GM19438 (cell line): ENCODE measurements around the gene KRTAP4-1.
"Not testable (repeated sequence)": the region's sequence is repeated elsewhere in the genome, so short reads cannot be mapped to it uniquely, and the experiment has no call there.

Experiments
- ATAC-seq: cut with Tn5 transposase; IDR thresholded peaks from one replicate; pipeline ENCODE4 v1.9.1; 2021; ENCODE audit warnings: low read depth; ENCODE audit not compliant: unreplicated experiment

Gene KRTAP4-1

DNA sequence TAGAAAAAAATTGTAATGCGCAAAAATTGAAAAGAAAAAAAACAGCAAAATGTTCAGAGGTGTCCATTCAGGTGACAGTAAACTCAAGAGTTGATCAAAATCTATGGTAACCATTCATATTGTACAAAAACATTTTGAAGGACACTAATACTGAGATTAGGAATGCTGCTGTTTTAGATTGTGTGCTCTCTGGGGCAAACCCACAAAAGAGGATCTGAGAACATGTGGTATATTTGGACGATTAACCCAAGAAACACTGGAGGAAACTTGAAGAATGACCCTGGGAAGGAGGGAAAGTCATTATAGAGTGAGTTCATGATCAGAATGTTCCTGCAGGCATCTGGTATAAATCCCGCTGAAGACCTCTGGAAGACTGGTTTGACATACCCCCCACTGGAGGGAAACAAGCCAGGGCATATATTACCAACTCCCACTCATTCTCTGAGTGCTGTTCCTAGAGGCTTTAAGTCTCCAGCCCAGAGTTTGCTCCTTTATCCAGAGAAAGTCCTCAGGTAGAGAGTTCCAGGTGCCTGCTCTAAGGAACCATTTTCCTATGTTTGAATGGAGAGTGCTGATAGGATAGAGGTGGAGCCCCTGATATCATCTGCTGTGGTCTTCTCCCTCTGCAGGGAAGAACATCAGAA, 7.8 kb downstream of the KRTAP4-1 start:
- no peak for ATAC-seq

DNA sequence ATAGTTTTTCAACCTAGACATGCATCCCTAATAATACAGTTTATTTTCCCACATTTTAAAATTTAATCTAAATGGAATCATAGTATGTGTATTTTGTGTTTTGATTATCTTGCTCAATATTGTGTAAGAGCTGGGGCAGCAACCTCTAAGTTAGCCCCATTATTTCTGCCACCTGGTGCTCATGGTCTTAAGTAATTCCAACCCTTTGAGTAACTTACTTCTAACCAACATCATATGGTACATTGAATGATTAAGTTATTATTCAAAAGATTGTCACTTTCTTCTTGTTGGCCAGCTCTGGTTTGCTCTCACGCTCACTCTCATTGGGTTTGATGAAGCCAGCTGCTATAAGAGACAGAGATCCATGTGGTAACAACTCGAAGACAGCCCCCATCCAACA, 12.8 kb downstream of the KRTAP4-1 start:
- ATAC-seq, result no peak

- no peak for ATAC-seq
Observed at GRCh38 chr17:41168121-41168520, 16.6 kb downstream of the KRTAP4-1 start, which contains the start of gene KRTAP4-3. Gene KRTAP4-3 (minus strand): TSS chr17:41168221. CDS start chr17:41168172, 49 bp downstream.

DNA sequence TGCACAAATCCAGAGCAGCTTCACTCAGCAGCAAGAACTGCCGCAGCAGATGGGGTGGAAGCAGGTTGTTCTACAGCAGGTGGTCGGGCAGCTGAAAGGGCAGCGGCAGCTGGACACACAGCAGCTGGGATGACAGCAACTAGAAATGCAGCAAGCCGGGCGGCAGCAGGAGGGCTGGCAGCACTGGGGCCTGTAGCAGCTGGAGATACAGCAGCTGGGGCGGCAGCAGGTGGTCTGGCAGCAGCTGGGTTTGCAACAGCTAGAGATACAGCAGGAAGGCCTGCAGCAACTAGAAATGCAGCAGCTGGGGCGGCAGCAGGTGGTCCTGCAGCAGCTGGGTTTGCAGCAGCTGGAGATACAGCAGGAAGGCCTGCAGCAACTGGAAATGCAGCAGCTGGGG, 17.1 kb downstream of the KRTAP4-1 start:
- ATAC-seq, result no peak

- no peak for ATAC-seq
Observed at GRCh38 chr17:41163828-41164227, 20.9 kb downstream of the KRTAP4-1 start.

- no peak for ATAC-seq
Observed at GRCh38 chr17:41160648-41161047, 24.1 kb downstream of the KRTAP4-1 start, which contains the start of gene KRTAP4-4. Gene KRTAP4-4 (minus strand): TSS chr17:41160748. CDS start chr17:41160691, 57 bp downstream.

DNA sequence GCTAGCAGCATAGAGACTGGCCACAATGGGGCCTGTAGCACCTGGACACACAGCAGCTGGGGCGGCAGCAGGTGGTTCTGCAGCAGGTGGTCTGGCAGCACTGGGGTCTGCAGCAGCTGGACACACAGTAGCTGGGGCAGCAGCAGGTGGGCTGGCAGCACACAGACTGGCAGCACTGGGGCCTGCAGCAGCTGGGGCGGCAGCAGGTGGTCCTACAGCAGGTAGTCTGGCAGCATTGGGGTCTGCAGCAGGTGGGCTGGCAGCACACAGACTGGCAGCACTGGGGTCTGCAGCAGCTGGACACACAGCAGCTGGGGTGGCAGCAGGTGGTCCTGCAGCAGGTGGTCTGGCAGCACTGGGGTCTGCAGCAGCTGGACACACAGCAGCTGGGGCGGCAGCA, 24.5 kb downstream of the KRTAP4-1 start:
- ATAC-seq, result not testable (repeated sequence)

DNA sequence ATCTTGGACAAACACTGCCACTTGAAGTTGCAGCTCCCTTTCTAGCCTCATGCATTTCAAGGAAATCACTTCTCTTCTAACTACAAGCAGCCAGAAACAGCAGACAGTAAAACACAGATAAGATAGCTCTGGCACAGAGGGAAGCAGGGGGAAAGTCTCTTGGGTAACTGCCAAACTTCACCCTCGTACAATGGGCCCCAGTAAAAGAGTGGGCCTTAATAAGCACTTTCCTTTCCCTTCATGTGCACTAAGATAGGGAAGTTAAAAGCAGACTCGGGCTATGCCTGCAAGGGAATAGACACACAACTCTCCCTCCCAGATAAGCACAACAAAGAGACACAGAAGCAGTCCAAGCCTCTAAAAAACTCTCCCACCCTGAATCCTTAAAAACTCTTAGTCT, 30.9 kb downstream of the KRTAP4-1 start:
- ATAC-seq, result no peak

DNA sequence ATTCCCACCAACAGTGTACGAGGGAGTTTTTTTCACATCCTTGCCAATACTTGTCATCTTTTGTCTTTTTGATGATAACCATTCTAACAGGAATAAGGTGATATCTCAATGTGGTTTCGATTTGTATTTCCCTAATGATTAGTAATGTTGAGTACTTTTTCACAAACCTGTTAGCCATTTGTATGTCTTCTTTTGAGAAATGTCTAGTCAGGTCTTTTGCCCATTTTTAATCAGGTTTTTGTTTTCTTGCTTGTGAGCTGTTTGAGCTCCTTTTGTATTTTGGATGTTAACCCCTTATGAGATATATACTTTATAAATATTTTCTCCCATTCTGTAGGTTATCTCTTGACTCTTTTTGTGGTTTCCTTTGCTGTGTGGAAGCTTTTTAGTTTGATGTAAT, 33.2 kb downstream of the KRTAP4-1 start:
- ATAC-seq, result no peak

GRCh38 chr17:41150026-41150425, 34.7 kb downstream of the KRTAP4-1 start:
- ATAC-seq, result no peak

- ATAC-seq, result no peak
Observed at GRCh38 chr17:41149652-41149985, 35.1 kb downstream of the KRTAP4-1 start, which contains the start of gene KRTAP4-5. Gene KRTAP4-5 (minus strand): TSS chr17:41149825. CDS start chr17:41149767, 58 bp downstream.

- not testable (repeated sequence) for ATAC-seq
Observed at GRCh38 chr17:41148971-41149651, 35.6 kb downstream of the KRTAP4-1 start.

- ATAC-seq, result no peak
Observed at GRCh38 chr17:41147531-41148204, 37.0 kb downstream of the KRTAP4-1 start.

DNA sequence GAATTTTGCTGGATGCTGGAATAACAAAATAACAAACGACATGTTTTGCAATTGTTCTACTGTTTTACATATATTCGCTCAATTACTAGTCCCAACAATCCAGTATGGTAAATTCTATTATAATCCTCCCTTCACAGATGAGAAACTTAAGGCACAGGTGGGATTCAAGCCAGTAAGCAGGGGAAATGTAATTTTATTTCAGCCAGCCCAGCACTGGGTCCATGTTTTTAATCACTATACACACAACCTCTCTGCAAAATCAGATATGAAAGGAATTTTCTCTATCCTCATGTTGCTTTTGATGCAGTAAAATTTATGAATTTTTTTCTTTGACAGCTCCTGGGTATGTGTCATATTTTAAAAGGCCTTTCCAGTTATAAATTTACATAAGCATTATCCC, 39.5 kb downstream of the KRTAP4-1 start:
- no peak for ATAC-seq

DNA sequence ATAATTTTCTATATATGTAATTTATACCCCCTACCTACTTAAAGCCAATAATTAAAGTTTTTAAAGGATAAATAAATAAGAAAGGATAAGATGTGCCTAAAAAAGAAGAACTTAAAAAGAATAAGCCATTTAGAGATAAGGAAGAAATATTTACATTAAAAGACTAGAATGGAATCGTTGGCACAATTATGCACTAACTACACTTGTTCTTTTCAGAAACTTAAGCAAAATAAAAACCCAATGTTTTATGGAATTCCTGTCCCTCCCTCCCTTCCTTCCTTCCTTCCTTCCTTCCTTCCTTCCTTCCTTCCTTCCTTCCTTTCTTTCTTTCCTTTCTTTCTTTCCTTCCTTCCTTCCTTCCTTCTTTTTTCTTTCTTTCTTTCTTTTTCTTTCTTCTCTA, 39.9 kb downstream of the KRTAP4-1 start:
- no peak for ATAC-seq

- no peak for ATAC-seq
Observed at GRCh38 chr17:41141361-41141760, 43.4 kb downstream of the KRTAP4-1 start.

DNA sequence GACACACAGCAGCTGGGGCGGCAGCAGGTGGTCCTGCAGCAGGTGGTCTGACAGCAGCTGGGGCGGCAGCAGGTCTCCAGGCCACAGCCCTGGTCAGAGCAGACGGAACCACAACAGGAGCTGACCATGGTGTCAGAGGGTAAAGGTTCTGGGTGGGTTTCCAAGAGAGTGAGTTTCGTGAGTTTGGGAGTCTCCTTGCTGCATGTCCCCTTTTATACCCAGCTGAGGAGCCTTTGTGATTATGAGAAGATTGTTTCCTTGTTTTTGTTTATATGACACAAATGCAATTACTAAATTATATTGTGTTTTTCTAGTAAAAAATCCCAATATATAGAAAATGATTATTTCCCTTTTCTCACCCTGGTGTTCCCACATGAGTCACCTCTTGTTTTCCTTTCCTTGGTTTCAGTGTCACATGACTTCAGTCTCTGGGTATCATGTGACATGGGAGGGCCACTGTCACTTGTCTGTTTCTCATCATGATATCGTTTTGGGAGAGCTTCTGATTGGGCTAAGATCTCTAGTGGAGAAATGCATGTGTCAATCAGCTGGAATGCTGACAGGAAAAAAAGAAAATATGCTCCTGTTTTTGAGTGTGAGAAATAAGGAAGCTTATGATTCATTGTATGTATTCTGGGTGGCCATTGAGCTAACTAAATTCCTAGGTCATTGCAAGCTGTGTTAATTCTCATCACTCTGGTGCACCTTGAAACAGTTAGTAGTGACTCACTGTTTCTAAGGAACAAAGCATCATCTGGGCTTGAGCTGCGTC, 44.2 kb downstream of the KRTAP4-1 start, which contains the start of gene KRTAP4-6:
Gene KRTAP4-6, minus strand, starts transcription at position 185 of the 772 bp plus-strand sequence. Its CDS starts 57 bp downstream, at position 128.
- no peak for ATAC-seq

DNA sequence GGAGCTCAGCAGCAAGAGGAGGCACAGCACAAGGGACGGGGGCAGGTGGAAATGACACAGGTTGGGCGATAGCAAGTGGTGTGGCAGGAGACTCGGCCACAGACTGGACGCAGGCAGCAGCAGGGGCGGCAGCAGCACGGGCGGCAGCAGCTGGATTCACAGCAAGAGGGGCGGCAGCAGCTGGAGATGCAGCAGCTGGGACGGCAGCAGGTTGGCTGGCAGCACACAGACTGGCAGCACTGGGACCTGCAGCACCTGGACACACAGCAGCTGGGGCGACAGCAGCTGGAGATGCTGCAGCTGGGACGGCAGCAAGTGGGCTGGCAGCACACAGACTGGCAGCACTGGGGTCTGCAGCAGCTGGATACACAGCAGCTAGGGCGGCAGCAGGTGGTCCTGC, 44.8 kb downstream of the KRTAP4-1 start:
- ATAC-seq, result not testable (repeated sequence)
